HepG2 (cell line): Measurements from ENCODE around the gene XCL2. TPM values are rescaled to one million over a fixed set of nuclear protein-coding genes. Genes with fewer than 3 reads are reported as not detected.
A peak's percentile ranks its signal among the peaks of the same experiment; 100 is the strongest.

Experiments
- GABPB1 ChIP-seq: IDR thresholded peaks from 2 replicates; pipeline ENCODE4 v1.6.1; 2016; ENCODE audit warnings: mild to moderate bottlenecking, missing genetic modification reagents, moderate library complexity, missing compliant biosample characterization
- HOXA5 ChIP-seq: sonication (generic); formaldehyde crosslinking; IDR thresholded peaks from 2 replicates; pipeline ENCODE4 v1.4.0; 2020; ENCODE audit warnings: missing genetic modification reagents
- KLF15 ChIP-seq: sonication (generic); formaldehyde crosslinking; IDR thresholded peaks from 2 replicates; pipeline ENCODE4 v1.8.1; 2023; ENCODE audit warnings: borderline replicate concordance, mild to moderate bottlenecking, inconsistent platforms, missing genetic modification reagents, mixed read lengths
- MIER3 ChIP-seq: IDR thresholded peaks from 2 replicates; pipeline ENCODE4 v1.6.1; 2016; ENCODE audit warnings: missing compliant biosample characterization, borderline replicate concordance
- NR2F1 ChIP-seq, 2 experiments: fragments of 450-650 bp in 1 of 2; formaldehyde crosslinking in 1 of 2; IDR thresholded peaks; 2 replicates each; pipeline versions ENCODE4 v1.5.0 to v1.6.1; 2016 to 2020; ENCODE audit warnings: mild to moderate bottlenecking in 1 of 2, missing compliant biosample characterization in 1 of 2, missing genetic modification reagents in 1 of 2, moderate library complexity in 1 of 2
- ZNF256 ChIP-seq: sonication (generic); formaldehyde crosslinking; conservative IDR thresholded peaks from 2 replicates; pipeline ENCODE4 v1.4.0; 2020; ENCODE audit warnings: missing genetic modification reagents
- ZNF296 ChIP-seq: sonication (generic); formaldehyde crosslinking; conservative IDR thresholded peaks from 2 replicates; pipeline ENCODE4 v1.5.0; 2020; ENCODE audit warnings: mild to moderate bottlenecking, missing genetic modification reagents
- ZNF589 ChIP-seq: sonication (generic); formaldehyde crosslinking; conservative IDR thresholded peaks from 2 replicates; pipeline ENCODE4 v1.8.0; 2022; ENCODE audit warnings: mild to moderate bottlenecking, moderate library complexity, missing genetic modification reagents
- ZNF614 ChIP-seq: IDR thresholded peaks from 2 replicates; pipeline ENCODE4 v1.6.1; 2018; ENCODE audit warnings: missing biosample characterization, missing genetic modification reagents, inconsistent platforms, borderline replicate concordance
- polyA plus RNA-seq, 8 experiments: library from polyadenylated mRNA; depleted of rRNA in 3 of 8; stranded (reverse) in 7 of 8; unstranded in 1 of 8; fragments of >200 nt; fragmentation: Illumina TruSeq in 4 of 8; extraction: Trizol in 4 of 8; gene quantifications; 2 replicates each; pipeline versions ENCODE4 v1.2.1 to v1.2.3, GENCODE V29; 2011 to 2016; ENCODE audit warnings: low read depth in 4 of 8, missing spikeins in 1 of 8, mixed read lengths in 1 of 8; ENCODE audit not compliant: insufficient read depth in 1 of 8
- total RNA-seq, 5 experiments: library from RNA; depleted of rRNA; stranded (reverse); fragments of >200 nt; fragmentation: Illumina TruSeq; extraction: Trizol; gene quantifications; 2 replicates each; pipeline ENCODE4 v1.2.3, GENCODE V29; 2016; ENCODE audit warnings: low read depth in 1 of 5
- TF ChIP-seq, protein P1 (sequence below): sonication (generic); formaldehyde crosslinking; IDR thresholded peaks from 2 replicates; pipeline ENCODE4; 2020; ENCODE audit warnings: missing genetic modification reagents, mild to moderate bottlenecking, borderline replicate concordance
- TF ChIP-seq, protein P2 (sequence below): IDR thresholded peaks from 2 replicates; pipeline ENCODE4 v1.6.1; 2016
- TF ChIP-seq, protein P3 (sequence below): fragments of 450-650 bp; IDR thresholded peaks from 2 replicates; pipeline ENCODE4 v1.6.1; 2016

XCL2 gene
- total and polyA plus RNA-seq, 2 of the 13 experiments (the other 11 are each of a cell fraction or from before 2014, with no cell fraction given), result 0.50 TPM; not detected in 1

DNA sequence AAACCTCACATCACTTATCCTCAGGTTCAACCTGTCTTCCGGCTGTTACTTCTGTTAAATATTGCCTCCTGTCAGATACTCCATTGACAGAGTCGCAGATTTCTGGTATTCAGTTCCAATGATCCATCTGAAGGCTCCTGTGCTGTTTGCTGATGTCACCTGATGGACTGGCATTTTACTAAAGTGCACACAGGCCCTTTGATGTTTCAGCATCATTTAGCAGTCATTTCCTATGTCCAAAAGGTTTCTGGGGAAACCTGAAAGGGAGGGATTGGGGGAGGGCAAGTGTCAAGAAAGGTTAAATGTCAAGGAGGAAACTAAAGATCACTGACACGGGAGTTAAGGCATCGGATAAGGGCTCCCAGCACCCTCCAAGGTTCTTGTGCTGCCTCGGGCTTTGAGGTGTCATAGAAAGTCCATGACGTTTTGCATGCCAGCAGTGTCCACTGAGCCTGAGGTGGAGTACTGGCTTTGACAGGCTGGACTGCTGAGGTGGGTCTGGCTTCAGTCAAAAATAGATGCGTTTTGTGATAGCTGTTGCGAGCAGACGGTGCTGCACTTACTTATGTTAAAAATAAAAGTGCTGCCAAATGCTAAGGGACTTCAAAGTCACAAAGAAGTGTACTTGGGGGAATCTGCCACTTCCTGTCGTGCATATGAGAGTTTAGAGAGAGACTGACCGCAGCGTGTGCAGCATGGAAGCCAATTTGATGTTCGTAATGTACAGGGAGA is 30.8 kb downstream of the XCL2 start (continued):
- TF ChIP-seq, protein P1, sequence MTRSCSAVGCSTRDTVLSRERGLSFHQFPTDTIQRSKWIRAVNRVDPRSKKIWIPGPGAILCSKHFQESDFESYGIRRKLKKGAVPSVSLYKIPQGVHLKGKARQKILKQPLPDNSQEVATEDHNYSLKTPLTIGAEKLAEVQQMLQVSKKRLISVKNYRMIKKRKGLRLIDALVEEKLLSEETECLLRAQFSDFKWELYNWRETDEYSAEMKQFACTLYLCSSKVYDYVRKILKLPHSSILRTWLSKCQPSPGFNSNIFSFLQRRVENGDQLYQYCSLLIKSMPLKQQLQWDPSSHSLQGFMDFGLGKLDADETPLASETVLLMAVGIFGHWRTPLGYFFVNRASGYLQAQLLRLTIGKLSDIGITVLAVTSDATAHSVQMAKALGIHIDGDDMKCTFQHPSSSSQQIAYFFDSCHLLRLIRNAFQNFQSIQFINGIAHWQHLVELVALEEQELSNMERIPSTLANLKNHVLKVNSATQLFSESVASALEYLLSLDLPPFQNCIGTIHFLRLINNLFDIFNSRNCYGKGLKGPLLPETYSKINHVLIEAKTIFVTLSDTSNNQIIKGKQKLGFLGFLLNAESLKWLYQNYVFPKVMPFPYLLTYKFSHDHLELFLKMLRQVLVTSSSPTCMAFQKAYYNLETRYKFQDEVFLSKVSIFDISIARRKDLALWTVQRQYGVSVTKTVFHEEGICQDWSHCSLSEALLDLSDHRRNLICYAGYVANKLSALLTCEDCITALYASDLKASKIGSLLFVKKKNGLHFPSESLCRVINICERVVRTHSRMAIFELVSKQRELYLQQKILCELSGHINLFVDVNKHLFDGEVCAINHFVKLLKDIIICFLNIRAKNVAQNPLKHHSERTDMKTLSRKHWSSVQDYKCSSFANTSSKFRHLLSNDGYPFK, result no peak
- no peak for TF ChIP-seq GABPB1 (CRISPR knock-in tag)
- TF ChIP-seq NR2F1 (CRISPR knock-in tag; IDR thresholded peaks at IDR 0.05), result 0 out of 4 replicates have a peak, but pooled peaks of 1 of the 2 experiments have one; percentile 22
- no peak for TF ChIP-seq KLF15 (CRISPR knock-in tag)
- no peak for TF ChIP-seq ZNF256
- TF ChIP-seq, protein P2, sequence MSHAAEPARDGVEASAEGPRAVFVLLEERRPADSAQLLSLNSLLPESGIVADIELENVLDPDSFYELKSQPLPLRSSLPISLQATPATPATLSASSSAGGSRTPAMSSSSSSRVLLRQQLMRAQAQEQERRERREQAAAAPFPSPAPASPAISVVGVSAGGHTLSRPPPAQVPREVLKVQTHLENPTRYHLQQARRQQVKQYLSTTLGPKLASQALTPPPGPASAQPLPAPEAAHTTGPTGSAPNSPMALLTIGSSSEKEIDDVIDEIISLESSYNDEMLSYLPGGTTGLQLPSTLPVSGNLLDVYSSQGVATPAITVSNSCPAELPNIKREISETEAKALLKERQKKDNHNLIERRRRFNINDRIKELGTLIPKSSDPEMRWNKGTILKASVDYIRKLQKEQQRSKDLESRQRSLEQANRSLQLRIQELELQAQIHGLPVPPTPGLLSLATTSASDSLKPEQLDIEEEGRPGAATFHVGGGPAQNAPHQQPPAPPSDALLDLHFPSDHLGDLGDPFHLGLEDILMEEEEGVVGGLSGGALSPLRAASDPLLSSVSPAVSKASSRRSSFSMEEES, result 0 out of 2 replicates have a peak, but pooled peaks have one; percentile 41
- no peak for TF ChIP-seq ZNF296 (CRISPR knock-in tag)
- TF ChIP-seq ZNF589 (CRISPR knock-in tag), result no peak
- TF ChIP-seq, protein P3, sequence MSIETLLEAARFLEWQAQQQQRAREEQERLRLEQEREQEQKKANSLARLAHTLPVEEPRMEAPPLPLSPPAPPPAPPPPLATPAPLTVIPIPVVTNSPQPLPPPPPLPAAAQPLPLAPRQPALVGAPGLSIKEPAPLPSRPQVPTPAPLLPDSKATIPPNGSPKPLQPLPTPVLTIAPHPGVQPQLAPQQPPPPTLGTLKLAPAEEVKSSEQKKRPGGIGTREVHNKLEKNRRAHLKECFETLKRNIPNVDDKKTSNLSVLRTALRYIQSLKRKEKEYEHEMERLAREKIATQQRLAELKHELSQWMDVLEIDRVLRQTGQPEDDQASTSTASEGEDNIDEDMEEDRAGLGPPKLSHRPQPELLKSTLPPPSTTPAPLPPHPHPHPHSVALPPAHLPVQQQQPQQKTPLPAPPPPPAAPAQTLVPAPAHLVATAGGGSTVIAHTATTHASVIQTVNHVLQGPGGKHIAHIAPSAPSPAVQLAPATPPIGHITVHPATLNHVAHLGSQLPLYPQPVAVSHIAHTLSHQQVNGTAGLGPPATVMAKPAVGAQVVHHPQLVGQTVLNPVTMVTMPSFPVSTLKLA, result no peak
- TF ChIP-seq ZNF614 (CRISPR knock-in tag), result no peak
- TF ChIP-seq MIER3 (CRISPR knock-in tag), result no peak
- no peak for TF ChIP-seq HOXA5
